Gastroesophageal sphincter (tissue), 4 donors: ENCODE results near the gene SPAG17. TPM values are rescaled to one million over a fixed set of nuclear protein-coding genes. Genes with fewer than 3 reads are reported as not detected.

ENCODE experiments used
- ATAC-seq: fragments of 150-250 bp; one replicate; pipeline ENCODE4 v1.9.1; 2016; ENCODE audit warnings: mild to moderate bottlenecking, moderate library complexity
- H3K27ac ChIP-seq, 4 donors: fragments of 200-600 bp; sonication (generic) in 3 of 4; 1 replicate in 3 of 4; 2 replicates in 1 of 4; pipeline ENCODE4 v1.5.1; 2016 to 2019
- H3K27me3 ChIP-seq: fragments of 200-600 bp; sonication (generic); one replicate; pipeline ENCODE4 v1.5.1; 2019
- H3K36me3 ChIP-seq, 2 donors: fragments of 200-600 bp; sonication (generic); one replicate each; pipeline ENCODE4 v1.5.1; 2019; ENCODE audit warnings: control low read depth in 1 of 2
- H3K4me1 ChIP-seq, 3 donors: fragments of 200-600 bp; sonication (generic); 1 replicate in 2 of 3; 2 replicates in 1 of 3; pipeline ENCODE4 v1.5.1; 2016 to 2019; ENCODE audit warnings: control low read depth in 2 of 3
- H3K4me3 ChIP-seq, 2 donors: fragments of 200-600 bp; sonication (generic); one replicate each; pipeline ENCODE4 v1.5.1; 2019; ENCODE audit warnings: mild to moderate bottlenecking in 1 of 2, moderate library complexity in 1 of 2
- H3K9me3 ChIP-seq, 3 donors: fragments of 200-600 bp; sonication (generic); one replicate each; pipeline ENCODE4 v1.5.1; 2017 to 2019; ENCODE audit warnings: control low read depth in 2 of 3
- CTCF ChIP-seq, 4 experiments: fragments of 200-600 bp in 2 of 4; fragments of 450-650 bp in 2 of 4; sonication (generic) in 1 of 4; IDR thresholded peaks; one replicate each; pipeline ENCODE4 v1.5.1; 2017 to 2019; ENCODE audit warnings: antibody characterized with exemption in 4 of 4, mild to moderate bottlenecking in 2 of 4, moderate library complexity in 2 of 4
- EP300 ChIP-seq: sonication (generic); formaldehyde crosslinking; IDR thresholded peaks from one replicate; pipeline ENCODE4 v1.6.1; 2017; ENCODE audit warnings: antibody characterized with exemption, mild to moderate bottlenecking
- POLR2A ChIP-seq, 2 donors: fragments of 450-650 bp; IDR thresholded peaks; one replicate each; pipeline ENCODE4 v1.6.1; 2017; ENCODE audit warnings: antibody characterized with exemption in 2 of 2, mild to moderate bottlenecking in 2 of 2, moderate library complexity in 1 of 2
- POLR2AphosphoS5 ChIP-seq: sonication (generic); formaldehyde crosslinking; IDR thresholded peaks from one replicate; pipeline ENCODE4 v1.6.1; 2017; ENCODE audit warnings: antibody characterized with exemption
- WGBS, 2 donors: methylation state at CpG; one replicate each; pipeline ENCODE4 v1.1.5; 2018; ENCODE audit warnings: low coverage in 1 of 2; 5-methylcytosine and 5-hydroxymethylcytosine counted together
- total RNA-seq, 4 donors: library from RNA; depleted of rRNA; stranded (reverse); fragments of >200 nt; gene quantifications; one replicate each; pipeline ENCODE4 v1.1.0, GENCODE V29; 2016

Gene SPAG17
- total RNA-seq, 4 donors from 2014 or later = 0.13 to 2.2 (median 0.42) TPM

DNA sequence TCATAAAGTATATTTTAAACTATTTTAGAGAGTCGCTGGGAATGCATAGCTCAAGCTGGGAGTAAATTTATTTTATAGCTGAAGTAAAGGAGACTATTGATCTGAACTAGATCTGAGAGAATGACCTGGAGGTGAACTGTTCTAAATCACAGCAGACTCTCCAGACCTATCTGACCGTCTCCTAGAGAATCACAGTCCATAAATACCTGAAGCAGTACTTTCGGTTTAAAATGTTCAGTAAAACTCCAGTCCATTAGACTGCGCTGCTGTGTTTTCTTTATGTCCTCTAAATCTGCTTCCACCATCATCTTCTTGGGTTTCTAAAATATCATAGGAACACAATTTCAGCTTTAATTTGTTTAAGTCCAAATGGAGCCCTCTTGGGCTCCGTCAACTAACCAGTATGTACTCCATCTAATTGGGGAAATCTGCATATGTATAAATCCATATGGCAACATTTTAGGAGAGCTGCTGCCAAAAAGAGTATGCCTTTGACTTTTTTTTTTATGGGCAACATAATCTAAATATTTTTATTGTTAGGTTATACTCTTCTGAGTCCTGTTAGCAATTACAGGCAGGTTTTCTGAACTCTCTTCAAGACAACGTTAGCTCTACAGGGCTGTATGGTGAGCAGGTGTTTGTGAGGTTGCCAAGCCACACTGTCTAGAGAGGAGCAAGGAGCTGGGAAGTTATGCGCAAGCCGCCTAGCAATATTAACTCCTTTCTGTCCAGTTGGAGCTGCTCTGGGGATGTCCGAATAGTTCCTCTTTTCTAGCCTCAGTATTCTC lies 111.2 kb downstream of the SPAG17 start:
- TF ChIP-seq EP300 (no peak), CTCF (IDR thresholded peaks at IDR 0.05) (no peak), POLR2A (IDR thresholded peaks at IDR 0.05) (no peak)
- 35 to 60% methylated on average over 9 of the region's 9 CpGs for WGBS, 2 donors
- H3K4me1 ChIP-seq = no peaks in the 10 kb centered on the region
- no peak for ATAC-seq
- H3K27me3 ChIP-seq = no peaks in the 10 kb centered on the region
- no peak overlapping the region for H3K27ac ChIP-seq
- H3K36me3 ChIP-seq = no peaks in the 10 kb centered on the region
- no peaks in the 10 kb centered on the region for H3K9me3 ChIP-seq
- H3K4me3 ChIP-seq = no peak overlapping the region

- no peak overlapping the region for H3K4me3 ChIP-seq
- H3K27ac ChIP-seq = no peak overlapping the region
- no peaks in the 10 kb centered on the region for H3K9me3 ChIP-seq
- no peaks in the 10 kb centered on the region for H3K27me3 ChIP-seq
- 69 to 100% methylated on average over 1 to 2 of the region's 2 CpGs for WGBS, 2 donors
- ATAC-seq = no peak
- no peak for TF ChIP-seq POLR2AphosphoS5
- TF ChIP-seq CTCF (IDR thresholded peaks at IDR 0.05) = no peak
- TF ChIP-seq POLR2A (IDR thresholded peaks at IDR 0.05) = no peak
- no peak for TF ChIP-seq EP300
- H3K4me1 ChIP-seq = no peaks in the 10 kb centered on the region
- H3K36me3 ChIP-seq = no peaks in the 10 kb centered on the region
These were observed 135.0 kb downstream of the SPAG17 start for GRCh38 chr1:118049981-118050380.

DNA sequence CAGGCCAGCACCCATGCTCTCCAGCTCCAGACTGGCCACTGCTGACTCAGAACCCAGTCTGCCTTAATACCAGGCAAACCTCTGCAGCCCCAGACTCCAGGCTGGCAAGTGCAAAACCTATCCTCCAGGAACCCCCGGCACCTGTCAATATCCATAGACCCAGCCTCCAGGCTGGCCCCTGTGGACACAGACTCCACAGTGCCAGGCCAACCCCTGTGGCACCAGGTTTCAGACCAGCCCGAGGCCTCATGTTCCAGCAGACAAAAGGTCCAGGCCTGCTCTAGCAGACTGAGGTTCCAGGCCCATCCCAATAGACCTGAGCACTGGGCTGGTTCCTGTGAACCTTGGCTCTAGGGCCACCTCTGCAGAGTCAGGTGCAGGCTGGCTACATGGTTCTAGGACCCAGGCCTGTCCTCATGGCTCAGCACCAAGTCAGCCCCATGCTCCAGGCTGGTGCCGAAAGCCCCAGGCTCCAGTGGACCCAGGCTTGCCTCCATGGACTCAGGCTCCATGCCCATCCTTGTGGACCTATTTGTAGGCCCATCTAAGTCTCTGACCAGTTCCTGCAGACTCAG lies 137.3 kb downstream of the SPAG17 start:
- H3K27me3 ChIP-seq = no peaks in the 10 kb centered on the region
- TF ChIP-seq POLR2A (IDR thresholded peaks at IDR 0.05) (no peak), CTCF (IDR thresholded peaks at IDR 0.05) (no peak), POLR2AphosphoS5 (no peak), EP300 (no peak)
- H3K27ac ChIP-seq = no peak overlapping the region
- WGBS, 2 donors = 100% methylated on average over 1 of the region's 3 CpGs; no CpG with 5 or more reads in 1 of the 2 donors
- H3K4me1 ChIP-seq = no peaks in the 10 kb centered on the region
- H3K4me3 ChIP-seq = no peak overlapping the region
- ATAC-seq = no peak
- no peaks in the 10 kb centered on the region for H3K36me3 ChIP-seq
- H3K9me3 ChIP-seq = no peaks in the 10 kb centered on the region

DNA sequence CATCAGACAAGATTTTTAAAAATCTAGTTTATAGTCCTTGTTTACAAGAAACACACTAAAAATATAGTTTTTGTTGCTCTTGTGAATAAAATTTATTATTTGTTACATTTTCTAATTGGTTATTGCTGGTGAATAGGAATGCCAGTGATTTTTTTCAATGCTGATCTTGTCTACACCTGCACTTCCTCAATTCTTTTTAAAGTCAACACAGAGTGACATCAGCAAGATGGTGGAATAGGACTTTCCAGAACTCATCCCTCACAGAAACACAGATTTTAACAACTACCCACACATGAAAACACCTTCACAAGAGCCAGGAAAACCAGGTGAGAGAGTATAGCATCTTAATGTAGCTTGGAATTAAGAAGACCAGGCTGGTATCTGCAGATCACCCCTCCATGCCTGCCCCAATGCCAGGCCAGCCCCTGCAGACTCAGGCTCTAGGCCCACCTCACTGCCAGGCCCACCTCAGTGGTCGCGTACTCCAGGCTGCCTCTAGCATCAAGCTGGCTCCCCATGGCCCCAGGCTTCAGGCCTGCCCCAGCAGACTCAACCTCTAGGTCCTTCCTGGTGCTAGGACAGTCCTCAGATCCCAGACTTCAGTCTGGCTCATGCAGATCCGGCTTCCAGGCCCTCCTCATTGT lies 137.9 kb downstream of the SPAG17 start:
- Histone ChIP-seq H3K27me3 (no peaks in the 10 kb centered on the region), H3K27ac (no peak overlapping the region), H3K4me3 (no peak overlapping the region), H3K36me3 (no peaks in the 10 kb centered on the region), H3K9me3 (no peaks in the 10 kb centered on the region), H3K4me1 (no peaks in the 10 kb centered on the region)
- ATAC-seq = no peak
- 86 to 100% methylated on average over 1 to 2 of the region's 3 CpGs for WGBS, 2 donors
- TF ChIP-seq EP300 = no peak

DNA sequence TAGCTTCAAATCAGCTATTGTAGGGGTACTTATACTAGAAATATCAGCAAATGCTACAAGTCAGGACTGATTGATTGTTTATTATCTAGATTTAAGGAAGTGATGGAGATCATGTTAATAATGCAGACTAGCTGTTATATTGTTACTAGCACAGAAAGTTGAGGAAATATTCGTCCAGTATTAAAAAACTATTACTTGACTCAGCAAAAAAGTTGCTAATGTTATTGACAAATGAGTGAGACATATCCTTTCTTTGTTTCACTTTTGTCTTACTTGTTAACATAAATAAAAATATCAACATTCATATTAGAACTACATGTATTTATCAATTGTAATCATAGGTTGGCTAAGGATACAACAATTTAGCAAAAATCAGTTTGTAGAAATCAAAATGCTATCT lies 141.4 kb downstream of the SPAG17 start:
- Histone ChIP-seq H3K9me3 (no peaks in the 10 kb centered on the region), H3K27ac (no peak overlapping the region), H3K36me3 (no peaks in the 10 kb centered on the region), H3K27me3 (no peaks in the 10 kb centered on the region), H3K4me3 (no peak overlapping the region), H3K4me1 (no peaks in the 10 kb centered on the region)
- no peak for ATAC-seq
- 75 to 86% methylated on average over 1 of the region's 1 CpG for WGBS, 2 donors
- TF ChIP-seq CTCF (IDR thresholded peaks at IDR 0.05) = no peak
- TF ChIP-seq POLR2AphosphoS5 = no peak
- no peak for TF ChIP-seq EP300
- TF ChIP-seq POLR2A (IDR thresholded peaks at IDR 0.05) = no peak
